HEK293 (cell line): ENCODE results near the gene SAMD8.

Experiments
- CTCF ChIA-PET: fragments of 350-600 bp; formaldehyde crosslinking; extraction: SDS; loops from one replicate; lab custom pipeline; 2021; ENCODE audit warnings: antibody characterized with exemption; lab: Yijun Ruan, JAX
- POLR2A ChIA-PET: fragments of 300-600 bp; formaldehyde crosslinking; extraction: SDS; loops from one replicate; lab custom pipeline; 2020; ENCODE audit warnings: antibody characterized with exemption, inconsistent platforms; lab: Yijun Ruan, JAX
- H3K27ac ChIP-seq: fragments of 200-500 bp; sonication (Bioruptor generic); 2 replicates; pipeline ENCODE4 v1.5.1; 2014; ENCODE audit warnings: low read depth, low read length, control low read depth, inconsistent platforms; ENCODE audit errors: extremely low read depth
- H3K36me3 ChIP-seq, 2 experiments: fragments of 200-500 bp in 1 of 2; sonication (Bioruptor generic) in 1 of 2; 1 replicate in 1 of 2; 2 replicates in 1 of 2; pipeline ENCODE4 v1.5.1; 2014 to 2017; ENCODE audit warnings: inconsistent platforms in 2 of 2, low read length in 2 of 2; ENCODE audit not compliant: control insufficient read depth in 2 of 2, insufficient read depth in 1 of 2
- H3K4me1 ChIP-seq: fragments of 200-500 bp; sonication (Bioruptor generic); 2 replicates; pipeline ENCODE4 v1.5.1; 2014; ENCODE audit warnings: mild to moderate bottlenecking, low read length, inconsistent platforms; ENCODE audit not compliant: control insufficient read depth, insufficient read depth
- H3K4me3 ChIP-seq: 2 replicates; pipeline ENCODE4 v1.5.1; 2011; ENCODE audit warnings: low read depth, mild to moderate bottlenecking, control low read depth, low read length, moderate library complexity
- H3K9me3 ChIP-seq: fragments of 200-500 bp; sonication (Bioruptor generic); 2 replicates; pipeline ENCODE4 v1.5.1; 2014; ENCODE audit warnings: low read depth, low read length, inconsistent platforms; ENCODE audit not compliant: control insufficient read depth, insufficient read depth
- BCL6B ChIP-seq: fragments of 450-650 bp; formaldehyde crosslinking; IDR thresholded peaks from 2 replicates; pipeline ENCODE4 v1.5.1; 2017; ENCODE audit warnings: missing biosample characterization, missing genetic modification characterization
- CTCF ChIP-seq: fragments of 450-650 bp; formaldehyde crosslinking; IDR thresholded peaks from 2 replicates; pipeline ENCODE4 v1.5.1; 2016; ENCODE audit warnings: missing biosample characterization, missing genetic modification characterization
- EGR2 ChIP-seq: fragments of 450-650 bp; formaldehyde crosslinking; IDR thresholded peaks from 2 replicates; pipeline ENCODE4 v1.5.1; 2016; ENCODE audit warnings: low read depth, missing biosample characterization, missing genetic modification characterization
- FEZF1 ChIP-seq: fragments of 450-650 bp; formaldehyde crosslinking; IDR thresholded peaks from 2 replicates; pipeline ENCODE4 v1.5.1; 2016; ENCODE audit warnings: missing biosample characterization, missing genetic modification characterization
- GLIS1 ChIP-seq: fragments of 450-650 bp; formaldehyde crosslinking; IDR thresholded peaks from 2 replicates; pipeline ENCODE4 v1.5.1; 2016; ENCODE audit warnings: missing biosample characterization, missing genetic modification characterization
- GLIS2 ChIP-seq: fragments of 450-650 bp; formaldehyde crosslinking; IDR thresholded peaks from 2 replicates; pipeline ENCODE4 v1.5.1; 2016; ENCODE audit warnings: missing biosample characterization, missing genetic modification characterization
- IKZF3 ChIP-seq: fragments of 450-650 bp; IDR thresholded peaks from 2 replicates; pipeline ENCODE4 v1.5.0; 2018; ENCODE audit warnings: missing biosample characterization, mild to moderate bottlenecking, missing genetic modification characterization, moderate library complexity
- REPIN1 ChIP-seq: fragments of 450-650 bp; formaldehyde crosslinking; IDR thresholded peaks from 2 replicates; pipeline ENCODE4 v1.5.1; 2017; ENCODE audit warnings: missing biosample characterization, missing genetic modification characterization, low read depth
- SP3 ChIP-seq: fragments of 450-650 bp; formaldehyde crosslinking; IDR thresholded peaks from 2 replicates; pipeline ENCODE4 v1.5.1; 2016; ENCODE audit warnings: missing biosample characterization, missing genetic modification characterization
- ZBTB20 ChIP-seq: fragments of 450-650 bp; formaldehyde crosslinking; IDR thresholded peaks from 2 replicates; pipeline ENCODE4 v1.5.1; 2016; ENCODE audit warnings: missing biosample characterization, missing genetic modification characterization
- ZBTB21 ChIP-seq: fragments of 450-650 bp; formaldehyde crosslinking; IDR thresholded peaks from 2 replicates; pipeline ENCODE4 v1.5.1; 2017; ENCODE audit warnings: missing biosample characterization, missing genetic modification characterization
- ZNF341 ChIP-seq: fragments of 450-650 bp; formaldehyde crosslinking; IDR thresholded peaks from 2 replicates; pipeline ENCODE4; 2016; ENCODE audit warnings: low read depth, missing biosample characterization, missing genetic modification characterization
- ZNF660 ChIP-seq: fragments of 450-650 bp; IDR thresholded peaks from 2 replicates; pipeline ENCODE4 v1.5.1; 2018; ENCODE audit warnings: missing biosample characterization, mild to moderate bottlenecking, missing genetic modification characterization
- TF ChIP-seq, protein P1 (sequence below): fragments of 450-650 bp; formaldehyde crosslinking; IDR thresholded peaks from 2 replicates; pipeline ENCODE4 v1.5.1; 2016; ENCODE audit warnings: missing biosample characterization, missing genetic modification characterization
- TF ChIP-seq, protein P2 (sequence below): fragments of 450-650 bp; formaldehyde crosslinking; IDR thresholded peaks from 2 replicates; pipeline ENCODE4 v1.5.1; 2016; ENCODE audit warnings: missing biosample characterization, missing genetic modification characterization
- TF ChIP-seq, protein P3 (sequence below): fragments of 450-650 bp; formaldehyde crosslinking; IDR thresholded peaks from 2 replicates; pipeline ENCODE4 v1.5.1; 2016; ENCODE audit warnings: missing biosample characterization, missing genetic modification characterization, borderline replicate concordance

Gene SAMD8

GRCh38 chr10:75108684-75109458 lies 2.6 kb upstream of the SAMD8 start:
- Histone ChIP-seq H3K27ac (no peak overlapping the region), H3K9me3 (no peaks in the 10 kb centered on the region), H3K4me3 (no peak overlapping the region), H3K4me1 (no peaks in the 10 kb centered on the region; the same call in 1 of the 2 replicates), H3K36me3 (no peaks in the 10 kb centered on the region)
- ChIA-PET POLR2A (no interaction called here), CTCF (interaction anchor here (0.6 to 4.0 kb wide), 8 partner anchors 10 to 865 kb away, joined by 3 to 22 read pairs (median 3); a partner anchor contains a TSS)
- TF ChIP-seq BCL6B (tag by site-specific recombination) (peak; percentile 73), REPIN1 (tag by site-specific recombination) (no peak), EGR2 (no peak), ZBTB21 (no peak), CTCF (tag by site-specific recombination) (peak; percentile 51), ZNF660 (tag by site-specific recombination) (no peak), IKZF3 (tag by site-specific recombination) (peak; percentile 77), GLIS1 (peak; percentile 64), ZBTB20 (0 out of 2 replicates have a peak, but pooled peaks have one; percentile 45), GLIS2 (tag by site-specific recombination) (0 out of 2 replicates have a peak, but pooled peaks have one; percentile 16), FEZF1 (no peak), SP3 (tag by site-specific recombination) (0 out of 2 replicates have a peak, but pooled peaks have one; percentile 13)
- TF ChIP-seq, protein P1, sequence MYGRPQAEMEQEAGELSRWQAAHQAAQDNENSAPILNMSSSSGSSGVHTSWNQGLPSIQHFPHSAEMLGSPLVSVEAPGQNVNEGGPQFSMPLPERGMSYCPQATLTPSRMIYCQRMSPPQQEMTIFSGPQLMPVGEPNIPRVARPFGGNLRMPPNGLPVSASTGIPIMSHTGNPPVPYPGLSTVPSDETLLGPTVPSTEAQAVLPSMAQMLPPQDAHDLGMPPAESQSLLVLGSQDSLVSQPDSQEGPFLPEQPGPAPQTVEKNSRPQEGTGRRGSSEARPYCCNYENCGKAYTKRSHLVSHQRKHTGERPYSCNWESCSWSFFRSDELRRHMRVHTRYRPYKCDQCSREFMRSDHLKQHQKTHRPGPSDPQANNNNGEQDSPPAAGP (tag by site-specific recombination): no peak
- TF ChIP-seq, protein P2, sequence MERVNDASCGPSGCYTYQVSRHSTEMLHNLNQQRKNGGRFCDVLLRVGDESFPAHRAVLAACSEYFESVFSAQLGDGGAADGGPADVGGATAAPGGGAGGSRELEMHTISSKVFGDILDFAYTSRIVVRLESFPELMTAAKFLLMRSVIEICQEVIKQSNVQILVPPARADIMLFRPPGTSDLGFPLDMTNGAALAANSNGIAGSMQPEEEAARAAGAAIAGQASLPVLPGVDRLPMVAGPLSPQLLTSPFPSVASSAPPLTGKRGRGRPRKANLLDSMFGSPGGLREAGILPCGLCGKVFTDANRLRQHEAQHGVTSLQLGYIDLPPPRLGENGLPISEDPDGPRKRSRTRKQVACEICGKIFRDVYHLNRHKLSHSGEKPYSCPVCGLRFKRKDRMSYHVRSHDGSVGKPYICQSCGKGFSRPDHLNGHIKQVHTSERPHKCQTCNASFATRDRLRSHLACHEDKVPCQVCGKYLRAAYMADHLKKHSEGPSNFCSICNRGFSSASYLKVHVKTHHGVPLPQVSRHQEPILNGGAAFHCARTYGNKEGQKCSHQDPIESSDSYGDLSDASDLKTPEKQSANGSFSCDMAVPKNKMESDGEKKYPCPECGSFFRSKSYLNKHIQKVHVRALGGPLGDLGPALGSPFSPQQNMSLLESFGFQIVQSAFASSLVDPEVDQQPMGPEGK (tag by site-specific recombination): peak; percentile 50; the same call in 1 of the 2 replicates
- TF ChIP-seq, protein P3, sequence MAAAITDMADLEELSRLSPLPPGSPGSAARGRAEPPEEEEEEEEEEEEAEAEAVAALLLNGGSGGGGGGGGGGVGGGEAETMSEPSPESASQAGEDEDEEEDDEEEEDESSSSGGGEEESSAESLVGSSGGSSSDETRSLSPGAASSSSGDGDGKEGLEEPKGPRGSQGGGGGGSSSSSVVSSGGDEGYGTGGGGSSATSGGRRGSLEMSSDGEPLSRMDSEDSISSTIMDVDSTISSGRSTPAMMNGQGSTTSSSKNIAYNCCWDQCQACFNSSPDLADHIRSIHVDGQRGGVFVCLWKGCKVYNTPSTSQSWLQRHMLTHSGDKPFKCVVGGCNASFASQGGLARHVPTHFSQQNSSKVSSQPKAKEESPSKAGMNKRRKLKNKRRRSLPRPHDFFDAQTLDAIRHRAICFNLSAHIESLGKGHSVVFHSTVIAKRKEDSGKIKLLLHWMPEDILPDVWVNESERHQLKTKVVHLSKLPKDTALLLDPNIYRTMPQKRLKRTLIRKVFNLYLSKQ (tag by site-specific recombination): no peak

DNA sequence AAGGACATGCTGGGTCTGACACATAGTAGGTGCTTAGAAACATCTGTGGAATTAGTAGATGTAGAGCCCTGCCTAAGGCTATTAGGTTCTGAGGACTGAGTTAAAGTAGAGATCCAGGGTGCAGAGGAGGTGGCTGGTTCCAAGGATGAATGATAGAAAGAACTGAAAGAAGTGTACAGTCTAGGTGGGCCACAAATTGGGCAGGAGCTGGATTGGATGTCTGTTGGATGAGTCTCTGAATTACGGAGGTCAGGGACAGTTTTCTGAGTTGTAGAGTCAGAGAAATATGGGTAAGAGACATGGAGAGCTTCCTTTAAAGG lies 2.0 kb upstream of the SAMD8 start:
- Histone ChIP-seq H3K4me1 (no peaks in the 10 kb centered on the region; the same call in 1 of the 2 replicates), H3K36me3 (no peaks in the 10 kb centered on the region)
- CTCF ChIA-PET: interaction anchor here (0.7 to 4.0 kb wide), 3 partner anchors 10 to 866 kb away, joined by 3 to 22 read pairs (median 6); a partner anchor contains a TSS

More for the DNA sequence above, 2.0 kb upstream of the SAMD8 start:
- H3K9me3 ChIP-seq: no peaks in the 10 kb centered on the region
- H3K27ac ChIP-seq: no peak overlapping the region
- no peak overlapping the region for H3K4me3 ChIP-seq
- POLR2A ChIA-PET: no interaction called here
- no peak for TF ChIP-seq ZNF341
